Left kidney (tissue), 8 donors: ENCODE data around the gene HDHD3. TPM values are rescaled to one million over a fixed set of nuclear protein-coding genes. Genes with fewer than 3 reads are reported as not detected.
"Not testable (repeated sequence)": the region's sequence is repeated elsewhere in the genome, so short reads cannot be mapped to it uniquely, and the experiment has no call there.

ENCODE experiments used
- DNase-seq: peaks from one replicate; pipeline ENCODE4 v3.0.0-alpha.2; 2013
- long read RNA-seq, 8 donors: transcript quantifications; one replicate each; lab custom pipeline, GENCODE V29; 2026
- polyA plus RNA-seq: library from polyadenylated mRNA; unstranded; fragments of 120-200 nt; gene quantifications from one replicate; pipeline ENCODE4 v1.2.1, GENCODE V29; 2013; ENCODE audit not compliant: insufficient read length

The HDHD3 gene, protein sequence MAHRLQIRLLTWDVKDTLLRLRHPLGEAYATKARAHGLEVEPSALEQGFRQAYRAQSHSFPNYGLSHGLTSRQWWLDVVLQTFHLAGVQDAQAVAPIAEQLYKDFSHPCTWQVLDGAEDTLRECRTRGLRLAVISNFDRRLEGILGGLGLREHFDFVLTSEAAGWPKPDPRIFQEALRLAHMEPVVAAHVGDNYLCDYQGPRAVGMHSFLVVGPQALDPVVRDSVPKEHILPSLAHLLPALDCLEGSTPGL
- polyA plus RNA-seq: 39.7 TPM
- long read RNA-seq, donor 1, transcript HDHD3-202 (3 exons, 1,497 nt): major isoform, 22 of 29 reads
- long read RNA-seq, donor 1, partial matches to known transcripts: 0 of 29 reads
- long read RNA-seq, donor 1, other reads (novel, unspliced or antisense): 0 of 29 reads
- long read RNA-seq, donor 2, transcript HDHD3-202 (3 exons, 1,497 nt): minor isoform, 7 of 28 reads
- long read RNA-seq, donor 2, transcript HDHD3-203 (3 exons, 913 nt): major isoform, 9 of 28 reads
- long read RNA-seq, donor 2, partial matches to known transcripts: 9 of 28 reads
- long read RNA-seq, donor 2, other reads (novel, unspliced or antisense): 0 of 28 reads
- long read RNA-seq, donor 3, transcript HDHD3-202 (3 exons, 1,497 nt): major isoform, 12 of 20 reads
- long read RNA-seq, donor 3, transcript HDHD3-203 (3 exons, 913 nt): minor isoform, 7 of 20 reads
- long read RNA-seq, donor 3, partial matches to known transcripts: 0 of 20 reads
- long read RNA-seq, donor 3, other reads (novel, unspliced or antisense): 0 of 20 reads
- long read RNA-seq, donor 4, partial matches to known transcripts: 0 of 2 reads
- long read RNA-seq, donor 4, other reads (novel, unspliced or antisense): 0 of 2 reads
- long read RNA-seq, donor 5, transcript HDHD3-203 (3 exons, 913 nt): minor isoform, 9 of 48 reads
- long read RNA-seq, donor 5, transcript HDHD3-201 (2 exons, 1,834 nt): minor isoform, 7 of 48 reads
- long read RNA-seq, donor 5, transcript HDHD3-202 (3 exons, 1,497 nt): major isoform, 18 of 48 reads
- long read RNA-seq, donor 5, partial matches to known transcripts: 14 of 48 reads
- long read RNA-seq, donor 5, other reads (novel, unspliced or antisense): 0 of 48 reads
- long read RNA-seq, donor 6, transcript HDHD3-202 (3 exons, 1,497 nt): major isoform, 16 of 29 reads
- long read RNA-seq, donor 6, transcript HDHD3-203 (3 exons, 913 nt): minor isoform, 7 of 29 reads
- long read RNA-seq, donor 6, partial matches to known transcripts: 5 of 29 reads
- long read RNA-seq, donor 6, other reads (novel, unspliced or antisense): 0 of 29 reads
- long read RNA-seq, donor 7, transcript HDHD3-203 (3 exons, 913 nt): minor isoform, 13 of 31 reads
- long read RNA-seq, donor 7, transcript HDHD3-202 (3 exons, 1,497 nt): major isoform, 16 of 31 reads
- long read RNA-seq, donor 7, partial matches to known transcripts: 0 of 31 reads
- long read RNA-seq, donor 7, other reads (novel, unspliced or antisense): 0 of 31 reads
- long read RNA-seq, donor 8, partial matches to known transcripts: 0 of 6 reads
- long read RNA-seq, donor 8, other reads (novel, unspliced or antisense): 0 of 6 reads

DNA sequence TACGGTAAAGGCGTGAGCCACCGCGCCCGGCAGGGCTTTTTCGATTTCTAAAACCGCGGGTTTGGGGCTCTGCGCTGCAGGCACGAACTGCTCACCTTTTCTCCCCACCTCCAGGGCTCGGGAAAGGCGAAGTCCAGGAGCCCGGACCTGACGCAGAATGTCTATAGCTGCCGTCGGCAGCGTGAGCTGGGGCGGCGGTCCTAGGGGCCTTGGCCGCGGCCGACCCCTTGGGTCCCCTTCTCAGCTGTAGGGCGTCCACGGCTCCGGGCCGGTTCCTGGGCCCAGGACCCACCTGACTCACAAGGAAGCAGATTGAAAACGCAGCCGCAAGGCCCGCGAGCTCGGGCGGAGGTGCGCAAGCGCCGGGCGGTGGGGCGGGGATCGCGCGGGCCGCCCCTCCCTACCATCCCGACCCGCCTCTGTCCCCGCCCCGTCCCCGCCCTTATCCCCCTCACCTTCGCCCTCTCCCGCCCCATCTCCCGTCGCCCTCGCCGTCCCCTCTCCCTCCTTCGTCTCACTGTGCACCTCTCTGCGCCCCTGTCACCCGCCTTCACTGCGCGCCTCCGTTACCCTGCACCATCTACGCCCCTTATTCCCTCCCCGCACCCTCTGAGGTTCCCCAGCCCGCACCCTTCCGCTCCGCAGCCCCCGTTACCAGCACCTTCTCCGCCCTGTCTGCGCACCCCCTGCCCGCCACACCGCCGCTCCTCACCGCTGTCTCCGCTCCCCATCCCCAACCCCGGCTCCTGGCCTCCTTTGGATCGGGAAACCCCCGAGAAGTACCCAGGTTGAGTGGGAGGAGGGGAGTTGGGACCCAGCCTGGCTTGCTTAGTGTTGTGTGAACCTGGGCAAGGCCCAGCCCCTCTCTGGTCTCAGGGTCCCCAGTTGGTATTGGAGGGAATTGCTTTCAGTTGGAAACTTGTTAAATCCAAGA, at the start of gene HDHD3:
Gene HDHD3, minus strand, starts transcription at position 353 of the 934 bp plus-strand sequence. CDS start 2,632 bp downstream, outside the sequence.
- DNase-seq: peak; percentile 73

DNA sequence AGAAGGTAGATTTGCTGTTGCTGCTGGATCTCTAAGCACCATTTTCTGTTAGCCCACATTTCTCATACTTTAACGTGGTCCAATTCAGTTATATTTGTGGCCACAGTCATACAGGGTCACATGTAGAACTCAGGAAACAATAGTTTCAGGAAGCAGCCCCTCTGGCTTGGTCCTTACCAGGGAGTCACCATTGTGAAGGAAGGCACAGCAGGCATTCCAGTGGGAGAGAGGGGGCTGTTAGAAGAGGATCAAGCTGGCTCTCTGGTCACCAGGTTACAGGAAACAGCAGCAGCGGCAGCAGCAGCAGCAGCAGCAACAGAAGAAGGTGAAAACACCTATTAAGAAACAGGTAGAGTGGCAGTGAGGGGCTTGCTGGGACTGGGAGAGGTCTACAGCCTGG, 48.3 kb upstream of the HDHD3 start:
- no peak for DNase-seq

DNA sequence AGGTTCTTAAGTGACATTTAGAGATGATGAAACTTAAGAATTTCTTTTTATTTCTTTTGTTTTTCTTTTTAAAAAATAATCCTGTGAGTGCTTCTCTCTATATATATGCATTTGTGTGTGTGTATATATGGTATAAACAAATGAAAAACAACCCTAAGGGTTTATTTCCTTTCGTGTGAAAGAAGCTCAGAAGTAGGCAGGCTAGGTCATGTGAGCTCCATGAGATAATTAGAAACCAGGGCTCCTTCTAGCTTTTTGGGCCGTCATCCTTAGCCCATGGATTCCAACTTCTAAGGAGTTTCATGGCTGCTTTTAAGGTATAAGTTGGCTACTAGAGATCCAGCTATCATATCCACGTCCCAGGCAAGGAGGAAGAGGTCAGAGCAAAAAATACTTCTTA, 44.9 kb upstream of the HDHD3 start:
- no peak for DNase-seq

GRCh38 chr9:113417370-113417769, 40.6 kb upstream of the HDHD3 start:
- no peak for DNase-seq

DNA sequence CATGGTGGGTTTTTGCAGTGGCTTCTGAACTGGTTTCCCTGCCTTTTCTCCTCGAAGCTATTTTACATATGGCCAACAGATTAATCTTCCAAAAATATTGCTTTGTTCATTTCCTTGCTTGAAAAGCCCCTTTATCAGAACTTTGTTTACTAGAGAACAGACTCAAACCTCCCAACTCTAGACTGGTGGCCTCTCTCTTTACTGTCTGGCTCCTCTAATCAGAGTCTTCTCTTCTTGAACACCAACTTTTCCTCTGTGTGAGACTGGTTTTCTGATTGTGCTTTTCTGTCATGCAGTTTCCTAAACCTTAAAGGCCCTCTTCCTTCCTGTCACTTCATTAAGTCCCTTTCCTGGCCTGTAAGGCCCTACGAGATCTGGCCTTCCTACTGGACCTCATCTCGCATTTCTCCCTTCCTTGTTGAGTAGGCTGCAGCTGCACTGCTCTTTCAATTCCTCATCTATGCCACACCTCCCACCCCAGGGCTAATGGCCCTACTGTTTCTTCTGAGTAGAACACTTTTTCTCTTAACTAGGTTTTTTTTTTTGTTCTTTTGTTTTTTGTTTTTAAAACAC, 39.4 kb upstream of the HDHD3 start:
- DNase-seq: no peak

DNA sequence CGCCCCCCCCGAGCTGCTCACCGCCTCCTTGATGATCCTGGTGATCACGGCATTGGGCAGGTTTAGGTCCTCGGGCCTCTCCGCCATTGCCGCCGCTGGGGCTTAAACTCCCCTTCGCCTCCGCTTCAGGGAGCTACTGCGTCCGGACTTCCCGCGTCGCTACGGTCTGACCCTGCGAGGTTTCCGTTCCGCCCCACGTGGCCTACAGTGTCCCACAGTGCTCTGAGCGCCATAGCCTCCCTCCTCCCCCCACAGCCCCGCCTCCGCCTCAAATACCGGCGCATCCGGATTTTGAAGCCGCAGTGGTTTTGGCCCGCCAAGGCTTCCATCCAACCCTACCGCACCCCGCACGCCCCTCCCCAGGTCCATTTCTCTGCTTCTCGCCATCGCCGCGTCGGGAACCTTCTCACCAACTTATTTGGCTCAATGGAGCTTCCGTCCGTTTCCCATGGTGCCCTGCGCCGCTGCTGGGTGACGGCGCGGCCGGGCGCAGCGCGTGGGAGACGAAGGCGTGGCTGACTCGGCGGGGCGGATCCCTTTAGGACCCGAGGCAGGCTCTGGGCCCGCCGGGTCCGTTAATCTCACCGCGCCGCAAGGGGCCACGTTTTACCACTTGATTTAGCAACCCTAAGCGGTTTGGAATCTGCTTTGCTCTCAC, 33.5 kb upstream of the HDHD3 start, which contains the start of the genes C9orf43 and POLE3:
Gene C9orf43, plus strand, starts transcription at position 541 of the 658 bp plus-strand sequence. CDS start 2,747 bp downstream, outside the sequence.
Gene POLE3, minus strand, starts transcription at position 469 of the 658 bp plus-strand sequence. Its CDS starts 382 bp downstream, at position 87.
- peak; percentile 96 for DNase-seq

DNA sequence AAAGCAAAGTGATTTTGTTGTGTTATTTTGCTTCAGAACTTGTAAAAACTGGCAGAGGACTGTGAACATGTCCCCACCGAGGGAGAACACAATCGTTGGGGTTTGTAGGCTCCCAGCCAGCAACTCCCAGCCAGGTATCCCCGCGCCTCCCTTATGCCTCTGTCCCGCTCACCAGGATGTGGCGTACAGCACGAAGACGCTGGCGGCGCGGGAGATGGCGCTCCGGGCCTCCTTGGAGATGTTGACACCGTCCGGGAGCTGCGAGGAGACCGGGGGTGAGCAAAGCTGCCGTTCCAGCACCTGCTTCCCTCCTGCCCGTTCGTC, 33.1 kb upstream of the HDHD3 start:
- DNase-seq: no peak

DNA sequence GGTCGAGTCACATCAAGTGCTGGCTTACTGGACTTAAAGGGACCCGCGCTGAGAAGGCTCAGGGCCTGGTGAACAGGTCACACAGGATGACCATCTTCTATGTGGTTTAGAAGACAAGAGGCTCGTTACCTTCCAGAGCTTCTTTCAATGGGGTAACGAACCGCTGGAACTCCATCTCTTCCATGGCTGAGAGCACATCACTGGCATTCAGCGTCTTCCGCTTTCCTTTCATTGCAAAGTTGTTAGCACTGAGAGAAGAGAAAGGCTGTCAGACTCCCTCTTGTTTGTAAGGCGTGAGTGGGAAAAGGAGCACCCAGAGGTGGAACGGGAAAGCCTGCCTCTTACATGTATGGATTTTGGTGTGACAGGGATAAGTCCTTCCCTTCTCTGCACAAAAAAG, 32.7 kb upstream of the HDHD3 start:
- DNase-seq: no peak

DNA sequence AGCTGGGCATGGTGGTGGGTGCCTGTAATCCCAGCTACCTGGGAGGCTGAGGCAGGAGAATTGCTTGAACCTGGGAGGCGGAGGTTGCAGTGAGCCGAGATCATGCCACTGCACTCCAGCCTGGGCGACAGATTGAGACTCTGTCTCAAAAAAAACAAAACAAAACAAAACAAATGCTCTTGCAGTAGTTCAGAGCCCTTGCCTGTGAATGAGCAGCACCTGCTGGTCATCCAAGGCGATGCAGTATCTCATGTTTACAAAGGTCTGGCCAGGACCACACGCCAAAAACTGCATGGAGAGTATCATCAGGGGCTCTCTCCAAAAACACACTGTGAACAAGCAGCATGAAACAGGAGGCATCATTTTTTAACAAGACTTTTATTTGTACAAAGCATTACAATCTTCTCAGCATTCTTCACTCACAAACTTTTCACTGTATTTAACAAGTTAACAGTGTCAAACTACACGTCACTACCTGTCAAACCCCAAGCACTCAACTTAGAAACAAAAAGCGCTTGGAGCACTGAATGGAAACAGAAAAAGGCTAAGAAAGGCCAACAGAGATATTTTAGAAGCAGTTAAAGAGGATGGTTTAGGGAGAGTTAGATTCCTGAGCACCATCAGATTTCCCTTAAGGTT, 30.2 kb upstream of the HDHD3 start:
- peak; percentile 58 for DNase-seq

GRCh38 chr9:113406353-113406752, 29.6 kb upstream of the HDHD3 start:
- not testable (repeated sequence) for DNase-seq

- no peak for DNase-seq
Measured at GRCh38 chr9:113403646-113404045, 26.9 kb upstream of the HDHD3 start.

DNA sequence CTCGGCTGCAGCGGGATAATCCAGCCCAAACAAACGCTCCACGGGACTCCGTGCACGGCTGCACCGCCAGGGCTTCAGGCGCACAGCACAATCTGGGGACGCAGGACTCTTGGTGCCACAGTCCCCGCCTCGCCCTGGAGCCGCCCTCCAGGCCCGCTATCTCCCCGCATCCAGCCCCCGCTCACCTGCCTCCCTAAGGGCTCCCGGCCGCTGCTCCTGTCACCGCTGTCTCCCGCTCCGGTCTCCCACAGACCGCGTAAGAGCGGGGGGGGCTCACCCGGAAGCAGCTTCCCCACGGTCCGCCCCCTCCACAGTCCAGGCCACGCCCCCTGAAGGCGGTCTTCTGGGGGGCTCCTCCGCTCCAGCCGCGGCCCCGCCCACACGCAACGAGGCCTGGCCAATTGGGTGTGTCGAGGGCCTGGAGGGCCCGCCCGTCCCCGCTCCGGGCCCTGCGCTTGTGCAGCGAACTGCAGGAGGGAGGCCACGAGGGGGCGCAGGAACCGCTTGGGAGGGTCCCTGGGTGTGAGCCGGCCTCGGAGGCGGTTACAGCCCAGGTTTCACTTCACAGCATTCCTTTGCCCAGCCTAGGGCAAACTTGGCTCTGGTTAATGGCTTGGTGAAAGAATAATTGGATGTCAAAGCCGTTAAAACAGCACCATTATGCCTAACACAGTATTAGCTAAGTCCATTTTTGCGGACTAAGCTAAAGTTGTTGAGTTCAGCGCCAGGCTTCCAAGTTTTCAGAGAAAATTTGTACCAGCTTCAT, 24.4 kb upstream of the HDHD3 start, which contains the start of gene ALAD:
Gene ALAD, minus strand, starts transcription at position 258 of the 766 bp plus-strand sequence. CDS start 7,725 bp downstream, outside the sequence.
- DNase-seq: peak; percentile 99

- no peak for DNase-seq
Measured at GRCh38 chr9:113399646-113400200, 22.9 kb upstream of the HDHD3 start.

GRCh38 chr9:113398796-113399195, 22.0 kb upstream of the HDHD3 start:
- no peak for DNase-seq

GRCh38 chr9:113397203-113397631, 20.4 kb upstream of the HDHD3 start:
- DNase-seq: no peak

GRCh38 chr9:113395000-113395861, 18.4 kb upstream of the HDHD3 start:
- no peak for DNase-seq
